Stimulated activated effector memory CD8-positive, alpha-beta T cell treated with anti-CD3 and anti-CD28 coated beads, Interleukin-12 subunit alpha, Interleukin-12 subunit beta, amount 100 ng/mL, for 72 hours (primary cell): ENCODE results near the gene CCDC88B.
A peak's percentile ranks its signal among the peaks of the same experiment; 100 is the strongest.

Experiments
- ATAC-seq: fragments of 150-1000 bp; cut with Tn5 transposase; 2 replicates; pipeline ENCODE4 v1.10.0; 2021
- DNase-seq, 2 donors: peaks; one replicate each; pipeline ENCODE4 v3.0.0; 2021 to 2022; ENCODE audit warnings: low spot score in 2 of 2
- H3K27ac Mint-ChIP-seq: one replicate; pipeline ENCODE4 v1.8.0; 2022; ENCODE audit warnings: mild to moderate bottlenecking, mixed read lengths
- H3K36me3 Mint-ChIP-seq: one replicate; pipeline ENCODE4 v1.8.0; 2022; ENCODE audit warnings: mild to moderate bottlenecking, mixed read lengths
- H3K4me1 Mint-ChIP-seq: one replicate; pipeline ENCODE4 v1.8.0; 2022; ENCODE audit warnings: mixed read lengths
- H3K4me3 Mint-ChIP-seq: one replicate; pipeline ENCODE4 v1.8.0; 2022; ENCODE audit warnings: mild to moderate bottlenecking, mixed read lengths
- H3K9me3 Mint-ChIP-seq: one replicate; pipeline ENCODE4 v1.8.0; 2022; ENCODE audit warnings: mixed read lengths

Gene CCDC88B, protein sequence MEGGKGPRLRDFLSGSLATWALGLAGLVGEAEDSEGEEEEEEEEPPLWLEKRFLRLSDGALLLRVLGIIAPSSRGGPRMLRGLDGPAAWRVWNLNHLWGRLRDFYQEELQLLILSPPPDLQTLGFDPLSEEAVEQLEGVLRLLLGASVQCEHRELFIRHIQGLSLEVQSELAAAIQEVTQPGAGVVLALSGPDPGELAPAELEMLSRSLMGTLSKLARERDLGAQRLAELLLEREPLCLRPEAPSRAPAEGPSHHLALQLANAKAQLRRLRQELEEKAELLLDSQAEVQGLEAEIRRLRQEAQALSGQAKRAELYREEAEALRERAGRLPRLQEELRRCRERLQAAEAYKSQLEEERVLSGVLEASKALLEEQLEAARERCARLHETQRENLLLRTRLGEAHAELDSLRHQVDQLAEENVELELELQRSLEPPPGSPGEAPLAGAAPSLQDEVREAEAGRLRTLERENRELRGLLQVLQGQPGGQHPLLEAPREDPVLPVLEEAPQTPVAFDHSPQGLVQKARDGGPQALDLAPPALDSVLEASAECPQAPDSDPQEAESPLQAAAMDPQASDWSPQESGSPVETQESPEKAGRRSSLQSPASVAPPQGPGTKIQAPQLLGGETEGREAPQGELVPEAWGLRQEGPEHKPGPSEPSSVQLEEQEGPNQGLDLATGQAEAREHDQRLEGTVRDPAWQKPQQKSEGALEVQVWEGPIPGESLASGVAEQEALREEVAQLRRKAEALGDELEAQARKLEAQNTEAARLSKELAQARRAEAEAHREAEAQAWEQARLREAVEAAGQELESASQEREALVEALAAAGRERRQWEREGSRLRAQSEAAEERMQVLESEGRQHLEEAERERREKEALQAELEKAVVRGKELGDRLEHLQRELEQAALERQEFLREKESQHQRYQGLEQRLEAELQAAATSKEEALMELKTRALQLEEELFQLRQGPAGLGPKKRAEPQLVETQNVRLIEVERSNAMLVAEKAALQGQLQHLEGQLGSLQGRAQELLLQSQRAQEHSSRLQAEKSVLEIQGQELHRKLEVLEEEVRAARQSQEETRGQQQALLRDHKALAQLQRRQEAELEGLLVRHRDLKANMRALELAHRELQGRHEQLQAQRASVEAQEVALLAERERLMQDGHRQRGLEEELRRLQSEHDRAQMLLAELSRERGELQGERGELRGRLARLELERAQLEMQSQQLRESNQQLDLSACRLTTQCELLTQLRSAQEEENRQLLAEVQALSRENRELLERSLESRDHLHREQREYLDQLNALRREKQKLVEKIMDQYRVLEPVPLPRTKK (N-terminal part only)

DNA sequence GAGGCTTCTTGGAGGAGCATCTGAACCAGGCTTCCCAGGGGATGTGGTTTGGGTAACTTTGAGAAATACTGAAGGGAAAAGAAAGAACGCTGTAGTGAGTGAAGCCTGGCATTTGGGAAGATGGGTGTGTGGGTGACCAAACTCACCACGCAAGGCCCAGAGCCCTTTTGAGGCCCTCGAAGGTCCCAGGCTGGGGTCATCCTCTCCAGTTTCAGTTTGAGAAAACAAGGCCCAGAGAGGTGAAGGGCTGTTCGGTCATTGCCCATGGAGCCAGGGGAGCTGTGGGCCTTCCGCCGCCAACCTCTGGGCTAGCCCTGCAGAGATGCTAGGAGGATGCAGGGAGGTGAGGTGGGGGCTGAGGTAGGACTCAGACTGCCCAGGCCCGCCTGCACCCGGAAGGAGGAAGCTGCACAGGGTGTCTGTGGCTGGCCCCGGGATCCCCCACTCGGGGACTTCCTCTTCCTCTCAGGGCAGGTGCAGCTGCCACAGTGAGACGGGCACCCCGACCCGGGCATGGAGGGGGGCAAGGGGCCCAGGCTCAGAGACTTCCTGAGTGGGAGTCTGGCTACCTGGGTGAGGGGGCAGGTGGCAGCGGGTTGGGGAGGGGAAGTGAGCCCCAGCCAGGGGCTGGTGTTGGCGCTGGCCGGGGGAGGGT, at the start of gene CCDC88B:
TSS of gene CCDC88B (plus strand) at position 451 of the 655 bp plus-strand sequence. CDS start at position 514, 63 bp downstream.
- Mint-ChIP-seq H3K4me3 (peak within 1 kb of the TSS; percentile 90), H3K36me3 (peaks cover 68% of the 10 kb centered on the region), H3K27ac (peak within 1 kb of the TSS; percentile 83), H3K4me1 (peaks cover 43% of the 10 kb centered on the region), H3K9me3 (no peaks in the 10 kb centered on the region)
- peak; percentile 86 for ATAC-seq
- DNase-seq = peak; percentile 63 to 91

DNA sequence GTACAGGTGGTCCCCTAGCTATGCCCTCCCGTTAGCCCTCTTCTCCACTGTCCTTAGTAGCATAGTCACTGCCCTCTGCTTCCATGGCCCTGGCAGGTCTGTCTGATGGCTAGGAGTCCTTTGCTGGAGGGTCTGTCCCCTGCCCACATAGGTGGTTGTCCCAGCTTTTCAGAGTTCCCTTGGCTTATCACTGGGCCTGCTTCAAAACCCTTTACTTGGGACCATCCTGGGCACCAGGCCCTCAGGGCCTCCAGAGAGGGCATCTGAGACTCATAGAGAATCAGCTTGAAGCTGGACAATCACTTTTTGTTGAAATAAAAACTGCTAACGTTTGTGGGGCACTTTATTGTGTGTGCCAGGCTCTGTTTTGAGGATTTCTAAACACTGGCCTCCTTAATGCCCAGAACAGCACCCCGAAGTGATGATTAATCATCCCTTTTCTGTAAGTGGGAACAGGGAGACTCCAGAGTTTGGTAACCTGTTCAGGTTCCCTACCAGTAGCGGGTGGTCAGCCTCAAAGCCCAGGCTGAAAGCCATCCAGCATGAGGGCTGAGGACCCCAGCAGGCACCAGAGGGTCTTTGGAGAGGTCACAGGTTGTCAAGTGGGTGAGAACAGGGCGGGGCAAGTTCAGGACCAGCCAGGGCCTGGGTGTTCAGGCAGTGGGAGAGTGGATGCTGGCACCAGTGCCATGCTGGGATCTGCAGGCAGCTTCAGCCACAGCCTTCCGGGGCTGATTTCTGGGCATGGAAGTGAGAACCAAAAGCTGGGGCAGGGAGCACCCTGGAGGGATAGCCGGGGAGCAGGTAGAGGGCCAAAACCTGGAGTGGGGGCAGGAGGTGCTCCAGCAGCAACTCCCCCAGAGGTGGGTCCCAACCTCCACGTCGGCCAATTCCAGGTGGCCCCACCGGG, 49.4 kb upstream of the CCDC88B start:
- no peaks in the 10 kb centered on the region for H3K9me3 Mint-ChIP-seq
- H3K36me3 Mint-ChIP-seq = peaks cover 14% of the 10 kb centered on the region
- DNase-seq (no peak), ATAC-seq (no peak)
- H3K4me3 Mint-ChIP-seq = peak overlapping the region; percentile 71
- peaks cover 21% of the 10 kb centered on the region for H3K4me1 Mint-ChIP-seq
- no peak overlapping the region for H3K27ac Mint-ChIP-seq

DNA sequence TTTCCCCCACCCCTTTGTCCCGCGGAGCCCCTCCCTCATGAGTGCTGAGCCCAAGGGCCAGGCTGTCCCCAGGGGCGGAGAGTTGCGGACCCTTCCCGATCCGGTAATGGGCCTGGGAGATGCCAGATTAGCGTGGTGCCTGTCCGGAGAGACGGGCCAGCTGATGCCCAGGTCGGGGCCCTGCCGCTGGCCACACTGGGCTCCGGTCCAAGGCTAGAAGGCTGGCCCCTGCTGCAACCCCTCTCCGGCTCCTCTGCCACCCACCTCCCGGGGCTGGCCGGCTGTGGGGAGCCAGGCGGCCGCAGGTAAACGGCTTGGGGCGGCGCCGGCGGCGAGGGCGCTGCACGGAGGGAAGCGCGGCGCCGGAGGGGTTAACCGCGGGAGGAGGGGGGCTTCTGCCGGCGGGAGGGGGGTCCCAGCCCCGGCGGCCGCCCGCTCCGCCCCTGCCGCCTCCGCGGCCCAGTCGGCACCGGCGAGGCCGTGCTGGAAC, 48.7 kb upstream of the CCDC88B start, which contains the start of gene KCNK4:
TSS of gene KCNK4 (plus strand) at position 41 of the 490 bp plus-strand sequence. CDS start 1,717 bp downstream, outside the sequence.
- Mint-ChIP-seq H3K4me1 (peaks cover 19% of the 10 kb centered on the region), H3K9me3 (no peaks in the 10 kb centered on the region), H3K36me3 (peaks cover 11% of the 10 kb centered on the region), H3K27ac (no peak within 1 kb of the TSS), H3K4me3 (peak within 1 kb of the TSS; percentile 71)
- ATAC-seq = no peak
- no peak for DNase-seq

DNA sequence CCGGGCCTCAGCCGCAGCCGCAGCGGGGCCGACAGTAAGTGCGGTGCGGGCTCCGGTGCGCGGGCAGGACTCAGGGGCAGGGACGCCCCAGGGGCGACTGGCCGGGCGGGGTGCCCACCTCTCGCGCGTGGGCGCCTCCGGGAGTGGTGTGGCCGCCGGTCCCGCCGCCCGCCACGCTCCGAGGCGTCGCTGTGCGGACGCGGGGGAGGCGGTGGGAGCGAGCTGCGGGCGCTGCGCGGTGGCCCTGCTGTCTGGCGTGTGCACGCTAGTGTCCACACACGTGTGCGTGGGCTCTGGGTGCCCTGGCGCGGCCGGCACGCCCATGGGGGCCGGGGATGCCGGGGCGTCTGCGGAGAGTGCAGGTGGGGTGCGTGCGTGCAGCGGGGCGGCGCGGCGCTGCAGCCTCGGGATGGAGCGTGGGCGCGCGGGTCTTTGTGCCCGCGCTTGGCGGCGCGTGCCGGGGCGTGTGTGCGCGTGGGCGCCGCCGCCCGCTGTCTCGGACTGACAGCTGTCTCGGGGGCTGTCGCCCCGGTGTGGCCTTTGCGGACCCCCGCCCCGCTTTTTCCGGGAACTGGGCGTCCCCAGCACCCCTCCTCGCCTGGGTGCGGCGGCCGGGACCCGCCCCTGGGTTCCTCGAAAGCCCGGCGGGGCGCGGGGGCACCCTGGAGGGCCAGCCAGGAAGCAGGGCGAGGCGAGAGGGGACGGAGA, 48.1 kb upstream of the CCDC88B start:
- Mint-ChIP-seq H3K4me1 (peaks cover 13% of the 10 kb centered on the region), H3K4me3 (peak overlapping the region; percentile 64), H3K9me3 (no peaks in the 10 kb centered on the region), H3K27ac (no peak overlapping the region), H3K36me3 (peaks cover 6% of the 10 kb centered on the region)
- DNase-seq = no peak
- peak; percentile 44 for ATAC-seq

DNA sequence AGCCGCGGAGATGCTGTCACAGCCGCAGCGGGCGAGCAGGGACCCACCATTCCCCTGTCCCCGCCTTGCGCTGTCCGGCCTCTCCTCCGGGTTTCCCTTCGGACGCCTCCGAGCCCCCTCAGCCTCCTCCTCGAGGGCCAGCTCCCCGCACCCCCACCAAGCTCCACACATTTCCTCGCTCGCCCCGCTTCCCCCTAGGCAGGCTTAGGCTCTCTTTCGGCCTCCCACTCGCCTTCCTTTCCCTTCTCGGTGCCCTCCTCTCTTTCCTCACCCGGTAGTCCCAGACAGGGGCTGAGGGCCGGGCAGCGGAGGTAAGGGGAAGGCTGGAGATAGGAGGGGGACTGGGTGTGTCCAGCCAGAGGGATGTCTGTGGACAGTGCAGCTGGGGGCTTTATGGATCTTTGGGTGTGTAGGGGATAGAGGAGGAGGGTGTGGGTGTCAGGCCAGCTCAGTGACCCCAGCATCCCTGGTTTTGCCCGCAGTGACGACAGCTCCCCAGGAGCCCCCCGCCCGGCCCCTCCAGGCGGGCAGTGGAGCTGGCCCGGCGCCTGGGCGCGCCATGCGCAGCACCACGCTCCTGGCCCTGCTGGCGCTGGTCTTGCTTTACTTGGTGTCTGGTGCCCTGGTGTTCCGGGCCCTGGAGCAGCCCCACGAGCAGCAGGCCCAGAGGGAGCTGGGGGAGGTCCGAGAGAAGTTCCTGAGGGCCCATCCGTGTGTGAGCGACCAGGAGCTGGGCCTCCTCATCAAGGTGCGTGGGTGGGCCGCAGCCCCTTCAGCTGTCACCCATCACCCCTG, 47.3 kb upstream of the CCDC88B start:
- H3K9me3 Mint-ChIP-seq = no peaks in the 10 kb centered on the region
- peak overlapping the region; percentile 64 for H3K4me3 Mint-ChIP-seq
- peaks cover 16% of the 10 kb centered on the region for H3K4me1 Mint-ChIP-seq
- DNase-seq (no peak), ATAC-seq (peak; percentile 9)
- no peak overlapping the region for H3K27ac Mint-ChIP-seq
- peaks cover 5% of the 10 kb centered on the region for H3K36me3 Mint-ChIP-seq

DNA sequence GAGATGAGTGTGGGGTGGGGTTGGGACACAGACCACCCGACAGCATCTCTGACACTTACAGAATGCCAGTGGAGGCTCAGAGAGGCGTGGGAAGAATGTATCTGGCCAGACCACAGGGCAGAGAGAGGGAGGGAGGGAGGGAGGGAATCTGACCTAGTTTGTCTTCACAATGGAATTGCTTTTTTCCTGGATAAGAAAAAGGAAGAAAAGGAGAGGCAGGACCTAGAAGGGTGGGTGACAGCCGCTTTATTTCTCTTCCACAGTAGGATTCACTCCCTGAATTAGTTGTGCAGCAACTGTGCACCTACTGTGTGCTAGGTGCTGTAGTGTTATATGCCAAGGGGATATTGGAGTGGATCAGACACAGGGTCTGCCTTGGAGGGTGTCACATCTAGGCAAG, 45.2 kb upstream of the CCDC88B start:
- Mint-ChIP-seq H3K27ac (no peak overlapping the region), H3K9me3 (no peaks in the 10 kb centered on the region), H3K36me3 (peaks cover 5% of the 10 kb centered on the region), H3K4me3 (no peak overlapping the region), H3K4me1 (peaks cover 26% of the 10 kb centered on the region)
- no peak for ATAC-seq
- DNase-seq = no peak

DNA sequence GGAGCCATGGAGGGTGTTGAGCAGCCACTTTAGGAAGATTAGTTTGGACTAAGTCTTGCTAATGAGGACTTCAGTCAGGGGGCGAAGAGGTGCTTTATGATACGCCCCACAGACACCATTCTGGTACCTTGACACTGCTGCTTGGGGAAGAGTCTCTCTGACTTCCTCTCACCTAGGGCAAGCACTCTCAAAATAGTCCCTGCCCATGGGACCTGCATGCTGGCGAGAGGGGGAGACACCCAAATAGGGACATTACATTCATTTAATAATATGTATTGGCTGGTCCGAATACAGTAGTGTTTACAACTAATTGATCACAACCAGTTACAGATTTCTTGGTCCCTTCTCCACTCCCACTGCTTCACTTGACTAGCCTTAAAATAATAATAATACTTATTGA, 44.2 kb upstream of the CCDC88B start:
- ATAC-seq = no peak
- DNase-seq = no peak
- Mint-ChIP-seq H3K4me1 (peaks cover 33% of the 10 kb centered on the region), H3K36me3 (peaks cover 2% of the 10 kb centered on the region), H3K9me3 (no peaks in the 10 kb centered on the region), H3K4me3 (no peak overlapping the region), H3K27ac (no peak overlapping the region)

DNA sequence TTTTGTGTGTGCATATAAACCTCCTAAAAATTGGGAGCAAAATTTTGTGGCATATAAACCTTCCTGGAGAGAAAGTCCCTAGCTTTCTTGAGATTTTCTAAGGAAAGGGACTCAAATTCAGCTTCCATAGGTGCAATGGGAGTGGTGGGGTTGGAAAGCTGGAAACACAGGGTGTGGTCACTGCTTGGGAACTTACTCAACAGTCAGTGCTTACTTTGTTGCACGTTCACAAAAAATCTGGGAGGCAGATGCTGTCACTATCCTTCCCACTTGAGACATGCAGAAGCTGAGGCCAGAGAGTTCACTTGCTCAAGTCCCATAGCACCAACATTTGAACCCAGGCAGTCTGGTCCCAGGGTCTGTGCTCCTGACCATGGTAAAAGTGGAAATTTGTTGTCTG, 43.8 kb upstream of the CCDC88B start:
- no peaks in the 10 kb centered on the region for H3K9me3 Mint-ChIP-seq
- no peak overlapping the region for H3K27ac Mint-ChIP-seq
- no peaks in the 10 kb centered on the region for H3K36me3 Mint-ChIP-seq
- ATAC-seq (no peak), DNase-seq (no peak)
- no peak overlapping the region for H3K4me3 Mint-ChIP-seq
- peaks cover 32% of the 10 kb centered on the region for H3K4me1 Mint-ChIP-seq

DNA sequence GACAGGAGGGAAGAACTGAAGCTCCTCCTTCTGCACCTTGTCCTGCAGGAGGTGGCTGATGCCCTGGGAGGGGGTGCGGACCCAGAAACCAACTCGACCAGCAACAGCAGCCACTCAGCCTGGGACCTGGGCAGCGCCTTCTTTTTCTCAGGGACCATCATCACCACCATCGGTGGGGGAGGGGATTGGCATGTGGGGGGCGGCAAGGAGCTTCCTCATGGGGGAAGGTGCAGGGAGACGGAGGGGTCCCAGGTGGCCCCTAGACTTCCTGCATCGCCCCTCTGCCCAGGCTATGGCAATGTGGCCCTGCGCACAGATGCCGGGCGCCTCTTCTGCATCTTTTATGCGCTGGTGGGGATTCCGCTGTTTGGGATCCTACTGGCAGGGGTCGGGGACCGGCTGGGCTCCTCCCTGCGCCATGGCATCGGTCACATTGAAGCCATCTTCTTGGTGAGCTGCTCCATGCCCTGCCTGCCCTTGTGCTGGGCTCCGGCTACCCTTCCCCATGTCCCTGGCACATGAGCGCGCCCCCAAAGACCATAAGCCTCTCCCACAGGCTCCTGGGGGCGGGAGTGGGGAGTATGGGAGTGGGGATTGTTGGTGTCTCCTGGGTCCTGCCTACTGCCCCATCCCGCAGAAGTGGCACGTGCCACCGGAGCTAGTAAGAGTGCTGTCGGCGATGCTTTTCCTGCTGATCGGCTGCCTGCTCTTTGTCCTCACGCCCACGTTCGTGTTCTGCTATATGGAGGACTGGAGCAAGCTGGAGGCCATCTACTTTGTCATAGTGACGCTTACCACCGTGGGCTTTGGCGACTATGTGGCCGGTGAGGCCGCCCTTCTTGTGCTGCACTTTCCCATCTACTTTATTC, 42.9 kb upstream of the CCDC88B start:
- no peak for ATAC-seq
- Mint-ChIP-seq H3K36me3 (no peaks in the 10 kb centered on the region), H3K4me1 (peaks cover 32% of the 10 kb centered on the region), H3K9me3 (no peaks in the 10 kb centered on the region), H3K27ac (no peak overlapping the region), H3K4me3 (no peak overlapping the region)
- no peak for DNase-seq

DNA sequence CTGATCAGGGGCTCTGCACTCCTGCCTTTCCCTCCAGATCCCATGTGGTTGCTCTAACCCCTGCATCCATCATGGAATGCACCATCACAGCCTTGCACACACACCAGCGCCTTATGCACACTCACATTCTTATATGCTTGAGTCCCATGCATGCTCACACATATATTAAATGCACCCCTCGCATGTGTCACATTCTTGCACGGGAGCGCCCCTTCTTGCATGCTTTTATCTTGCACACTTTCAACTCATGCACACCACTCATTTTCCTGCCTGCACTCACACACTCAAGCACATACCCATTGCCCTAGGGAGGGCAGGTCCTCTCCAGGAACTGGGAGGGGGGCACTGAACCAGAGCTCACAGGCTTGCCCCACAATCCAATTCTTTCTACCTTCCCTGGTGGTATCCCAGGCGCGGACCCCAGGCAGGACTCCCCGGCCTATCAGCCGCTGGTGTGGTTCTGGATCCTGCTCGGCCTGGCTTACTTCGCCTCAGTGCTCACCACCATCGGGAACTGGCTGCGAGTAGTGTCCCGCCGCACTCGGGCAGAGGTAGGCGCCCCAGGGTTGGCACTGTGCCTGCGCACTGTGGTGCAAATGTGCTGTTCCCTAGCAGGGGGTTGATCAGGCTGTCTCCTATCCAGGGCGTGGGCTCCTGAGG, 42.2 kb upstream of the CCDC88B start:
- H3K36me3 Mint-ChIP-seq = no peaks in the 10 kb centered on the region
- no peak overlapping the region for H3K4me3 Mint-ChIP-seq
- no peaks in the 10 kb centered on the region for H3K9me3 Mint-ChIP-seq
- H3K4me1 Mint-ChIP-seq = peaks cover 27% of the 10 kb centered on the region
- DNase-seq (no peak), ATAC-seq (no peak)
- no peak overlapping the region for H3K27ac Mint-ChIP-seq

DNA sequence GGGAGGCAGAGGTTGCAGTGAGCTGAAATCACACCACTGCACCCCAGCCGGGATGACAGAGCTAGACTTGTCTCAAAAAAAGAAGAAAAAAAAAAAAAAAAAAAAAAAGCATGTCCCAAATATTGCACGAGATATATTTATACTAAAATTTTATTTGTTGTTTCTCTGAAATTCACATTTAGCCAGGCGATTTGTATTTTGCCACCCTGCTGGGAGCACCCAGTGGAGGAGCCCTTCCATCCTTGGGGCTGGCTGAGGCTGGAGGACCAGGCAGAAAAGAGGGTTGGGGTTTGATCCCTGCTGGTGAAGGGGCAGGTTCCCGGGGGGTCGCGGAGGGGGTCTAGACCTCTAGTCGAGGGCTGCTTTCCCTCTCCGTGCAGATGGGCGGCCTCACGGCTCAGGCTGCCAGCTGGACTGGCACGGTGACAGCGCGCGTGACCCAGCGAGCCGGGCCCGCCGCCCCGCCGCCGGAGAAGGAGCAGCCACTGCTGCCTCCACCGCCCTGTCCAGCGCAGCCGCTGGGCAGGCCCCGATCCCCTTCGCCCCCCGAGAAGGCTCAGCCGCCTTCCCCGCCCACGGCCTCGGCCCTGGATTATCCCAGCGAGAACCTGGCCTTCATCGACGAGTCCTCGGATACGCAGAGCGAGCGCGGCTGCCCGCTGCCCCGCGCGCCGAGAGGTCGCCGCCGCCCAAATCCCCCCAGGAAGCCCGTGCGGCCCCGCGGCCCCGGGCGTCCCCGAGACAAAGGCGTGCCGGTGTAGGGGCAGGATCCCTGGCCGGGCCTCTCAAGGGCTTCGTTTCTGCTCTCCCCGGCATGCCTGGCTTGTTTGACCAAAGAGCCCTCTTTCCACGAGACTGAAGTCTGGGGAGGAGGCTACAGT, 40.8 kb upstream of the CCDC88B start:
- no peaks in the 10 kb centered on the region for H3K9me3 Mint-ChIP-seq
- DNase-seq = no peak
- ATAC-seq = no peak
- H3K27ac Mint-ChIP-seq = no peak overlapping the region
- peak overlapping the region; percentile 75 for H3K4me3 Mint-ChIP-seq
- peaks cover 1% of the 10 kb centered on the region for H3K36me3 Mint-ChIP-seq
- peaks cover 31% of the 10 kb centered on the region for H3K4me1 Mint-ChIP-seq
